Adrenal gland (tissue), 12 donors: ENCODE results near the gene DRC7. TPM values are rescaled to one million over a fixed set of nuclear protein-coding genes. Genes with fewer than 3 reads are reported as not detected.

Experiments
- DNase-seq, 7 donors: peaks; one replicate each; pipeline ENCODE4 v3.0.0-alpha.2; 2019 to 2020
- H3K27ac ChIP-seq, 5 donors: fragments of 200-600 bp; sonication (generic) in 4 of 5; 1 replicate in 3 of 5; 2 replicates in 2 of 5; pipeline versions ENCODE4 v1.5.1 to v1.8.0; 2016 to 2020; ENCODE audit warnings: mild to moderate bottlenecking in 1 of 5
- H3K27me3 ChIP-seq: fragments of 200-600 bp; 2 replicates; pipeline ENCODE4 v1.8.0; 2021
- H3K36me3 ChIP-seq, 2 donors: fragments of 200-600 bp; replicated peaks in 1 of 2; 1 replicate in 1 of 2; 2 replicates in 1 of 2; pipeline versions ENCODE4 v1.5.1 to v1.8.0; 2018 to 2022
- H3K4me1 ChIP-seq, 2 donors: fragments of 200-600 bp; replicated peaks in 1 of 2; 1 replicate in 1 of 2; 2 replicates in 1 of 2; pipeline versions ENCODE4 v1.5.1 to v1.8.0; 2018 to 2021
- H3K4me3 ChIP-seq, 4 donors: fragments of 200-600 bp; sonication (generic) in 3 of 4; one replicate each; pipeline ENCODE4 v1.5.1; 2016 to 2018
- H3K9me3 ChIP-seq, 3 donors: fragments of 200-600 bp; sonication (generic) in 1 of 3; replicated peaks in 1 of 3; 1 replicate in 2 of 3; 2 replicates in 1 of 3; pipeline versions ENCODE4 v1.5.1 to v1.8.0; 2016 to 2021
- CTCF ChIP-seq, 6 experiments: fragments of 450-650 bp in 4 of 6; fragments of 200-600 bp in 2 of 6; sonication (generic) in 1 of 6; IDR thresholded peaks; 1 replicate in 5 of 6; 2 replicates in 1 of 6; pipeline versions ENCODE4 v1.5.1 to v1.8.0; 2016 to 2021; ENCODE audit warnings: antibody characterized with exemption in 6 of 6, mild to moderate bottlenecking in 2 of 6, moderate library complexity in 1 of 6
- POLR2A ChIP-seq, 2 donors: fragments of 450-650 bp; IDR thresholded peaks; one replicate each; pipeline ENCODE4 v1.6.1; 2017; ENCODE audit warnings: antibody characterized with exemption in 2 of 2, mild to moderate bottlenecking in 2 of 2, moderate library complexity in 1 of 2
- WGBS, 4 donors: extraction: QIAGEN DNeasy Blood & Tissue Kit in 2 of 4; methylation state at CpG; one replicate each; pipeline versions ENCODE4 v1.1.5 to v1.1.7; 2013 to 2017; 5-methylcytosine and 5-hydroxymethylcytosine counted together
- intact Hi-C, 2 donors: fragments of 100-400 bp; cut with DNase I; formaldehyde crosslinking; loops; one replicate each; pipeline versions ENCODE4 v1.14.1 to v1.15.0; 2022 to 2023
- polyA plus RNA-seq, 3 donors: library from polyadenylated mRNA; stranded (reverse); fragments of 200-250 nt in 2 of 3; fragments of 350-450 nt in 1 of 3; fragmentation: Illumina TruSeq in 1 of 3; extraction: RNeasy Lipid Tissue Mini Kit (QIAGEN cat#74804) in 1 of 3; gene quantifications; one replicate each; pipeline ENCODE4 v1.2.3, GENCODE V29; 2013 to 2014
- total RNA-seq, 9 donors: library from RNA; depleted of rRNA in 4 of 9; stranded (reverse); fragments of >200 nt in 4 of 9; fragments of 120-200 nt in 1 of 9; fragmentation: NEBNext Ultra II Directional in 1 of 9; extraction: Animal tissue kit (Norgen Biotek cat#: 25700) in 1 of 9; gene quantifications; one replicate each; pipeline versions ENCODE4 v1.1.0 to v1.2.4, GENCODE V29; 2013 to 2023
- donor health status: healthy with polysubstance abuse.
- donor health status: Bipolar disorder and iron deficiency.
- donor health status: DM: yes; HTN: yes; CAD: no.
- donor health status: DM: no; HTN: no; CAD: no.
- donor health status: DM: no; HTN: no; CAD: no.
- donor health status: DM: yes; HTN: yes; CAD: no.

The DRC7 gene
- total and polyA plus RNA-seq, 12 donors = 0.03 to 0.72 (median 0.33) TPM; not detected in 9

- Histone ChIP-seq H3K4me1 (peaks cover 0 to 2% of the 10 kb centered on the region in 2 donors), H3K9me3 (no peaks in the 10 kb centered on the region), H3K27me3 (no peaks in the 10 kb centered on the region), H3K36me3 (peaks cover 0 to 7% of the 10 kb centered on the region in 2 donors), H3K4me3 (no peak overlapping the region), H3K27ac (no peak overlapping the region)
- peak in 1 of 7 donors; percentile 6 for DNase-seq
- 83 to 92% (median 88%) methylated on average over 1 to 23 of the region's 23 CpGs for WGBS, 4 donors
- intact Hi-C loops = no loop called here
- TF ChIP-seq POLR2A (IDR thresholded peaks at IDR 0.05) (no peak), CTCF (IDR thresholded peaks at IDR 0.05) (no peak)
Measured at GRCh38 chr16:57652695-57653471, 41.7 kb upstream of the DRC7 start.

GRCh38 chr16:57653936-57654335 lies 40.7 kb upstream of the DRC7 start:
- H3K27me3 ChIP-seq = no peaks in the 10 kb centered on the region
- 41 to 51% (median 50%) methylated on average over 9 to 16 of the region's 16 CpGs for WGBS, 4 donors
- no peaks in the 10 kb centered on the region for H3K4me1 ChIP-seq
- DNase-seq = peak in 4 of 7 donors; percentile 45 to 69 (median 50)
- peaks cover 0 to 7% of the 10 kb centered on the region in 2 donors for H3K36me3 ChIP-seq
- intact Hi-C loops = no loop called here
- H3K27ac ChIP-seq = no peak overlapping the region
- H3K4me3 ChIP-seq = no peak overlapping the region
- no peaks in the 10 kb centered on the region for H3K9me3 ChIP-seq
- TF ChIP-seq POLR2A (IDR thresholded peaks at IDR 0.05) (no peak), CTCF (IDR thresholded peaks at IDR 0.05) (no peak)

GRCh38 chr16:57656342-57656955 lies 38.2 kb upstream of the DRC7 start:
- intact Hi-C loops = no loop called here
- TF ChIP-seq CTCF (IDR thresholded peaks at IDR 0.05) = no peak
- no peak for TF ChIP-seq POLR2A (IDR thresholded peaks at IDR 0.05)
- H3K27ac ChIP-seq = no peak overlapping the region
- H3K27me3 ChIP-seq = no peaks in the 10 kb centered on the region
- H3K4me3 ChIP-seq = no peak overlapping the region
- H3K36me3 ChIP-seq = peaks cover 0 to 3% of the 10 kb centered on the region in 2 donors
- DNase-seq = no peak
- no peaks in the 10 kb centered on the region for H3K9me3 ChIP-seq
- no peaks in the 10 kb centered on the region for H3K4me1 ChIP-seq
- WGBS, 4 donors = 81 to 87% (median 82%) methylated on average over 11 of the region's 11 CpGs

GRCh38 chr16:57657228-57657627 lies 37.4 kb upstream of the DRC7 start:
- H3K27me3 ChIP-seq = no peaks in the 10 kb centered on the region
- H3K4me3 ChIP-seq = no peak overlapping the region
- WGBS, 4 donors = 88 to 98% (median 91%) methylated on average over 8 to 13 of the region's 13 CpGs
- no peak for DNase-seq
- H3K36me3 ChIP-seq = peaks cover 0 to 5% of the 10 kb centered on the region in 2 donors
- H3K9me3 ChIP-seq = no peaks in the 10 kb centered on the region
- H3K4me1 ChIP-seq = no peaks in the 10 kb centered on the region
- intact Hi-C loops = no loop called here
- TF ChIP-seq POLR2A (IDR thresholded peaks at IDR 0.05) (no peak), CTCF (IDR thresholded peaks at IDR 0.05) (no peak)
- H3K27ac ChIP-seq = no peak overlapping the region
